Measurements from ENCODE around the gene ILKAP. TPM values are rescaled to one million over a fixed set of nuclear protein-coding genes. Genes with fewer than 3 reads are reported as not detected.

The ILKAP gene
- total RNA-seq, 1 experiment from 2014 or later: 59.6 TPM

DNA sequence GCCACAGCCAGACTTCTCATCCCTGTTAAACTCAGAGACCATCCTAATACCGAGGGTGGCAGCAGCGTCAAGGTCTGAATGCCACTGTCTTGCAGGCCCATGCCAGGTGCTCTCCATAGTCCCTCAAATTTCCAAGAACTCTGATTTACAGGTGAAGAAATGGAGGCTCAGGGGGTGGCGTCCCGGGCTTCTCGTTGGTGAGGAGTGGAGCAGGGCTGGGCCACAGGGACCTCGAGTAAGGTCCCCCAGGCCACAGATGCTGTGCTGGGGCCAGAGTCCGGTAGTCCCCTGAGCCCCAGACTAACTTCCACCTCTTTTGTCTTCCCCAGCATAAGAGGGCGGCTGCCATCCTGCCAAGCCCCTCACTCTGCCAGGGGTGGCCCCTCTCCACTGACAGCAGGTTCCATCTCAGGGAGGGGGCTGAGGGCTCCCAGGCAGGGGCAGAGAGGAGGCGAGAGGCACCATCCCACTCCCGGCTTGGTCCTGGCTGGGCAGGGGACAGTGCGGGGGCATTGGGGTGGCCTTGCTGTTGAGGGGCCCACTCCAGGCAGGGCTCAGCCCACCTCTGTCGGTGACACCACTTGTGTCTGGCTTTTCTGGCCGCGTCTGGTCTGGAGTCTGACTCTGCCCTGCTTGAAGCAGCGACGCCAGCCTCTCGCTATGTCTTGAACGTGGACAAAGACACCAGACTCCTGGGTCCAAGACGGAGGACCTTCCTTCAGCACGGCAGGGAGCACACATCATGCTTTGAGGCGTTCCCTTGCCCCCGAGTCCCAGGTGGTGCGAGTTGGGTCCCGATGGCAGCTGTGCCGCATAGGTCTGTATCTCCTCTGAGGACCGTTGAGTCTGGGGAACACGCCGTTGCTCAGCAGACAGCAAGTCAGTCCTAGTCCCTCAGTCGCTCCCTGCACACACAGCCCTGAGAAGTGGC, 80.9 kb downstream of the ILKAP start:
- ChIA-PET POLR2A (no interaction called here), CTCF (no interaction called here)
- H3K27ac Mint-ChIP-seq (ENCODE audit: low read depth, unreplicated experiment): no peak overlapping the region
- TF ChIP-seq, protein P1, sequence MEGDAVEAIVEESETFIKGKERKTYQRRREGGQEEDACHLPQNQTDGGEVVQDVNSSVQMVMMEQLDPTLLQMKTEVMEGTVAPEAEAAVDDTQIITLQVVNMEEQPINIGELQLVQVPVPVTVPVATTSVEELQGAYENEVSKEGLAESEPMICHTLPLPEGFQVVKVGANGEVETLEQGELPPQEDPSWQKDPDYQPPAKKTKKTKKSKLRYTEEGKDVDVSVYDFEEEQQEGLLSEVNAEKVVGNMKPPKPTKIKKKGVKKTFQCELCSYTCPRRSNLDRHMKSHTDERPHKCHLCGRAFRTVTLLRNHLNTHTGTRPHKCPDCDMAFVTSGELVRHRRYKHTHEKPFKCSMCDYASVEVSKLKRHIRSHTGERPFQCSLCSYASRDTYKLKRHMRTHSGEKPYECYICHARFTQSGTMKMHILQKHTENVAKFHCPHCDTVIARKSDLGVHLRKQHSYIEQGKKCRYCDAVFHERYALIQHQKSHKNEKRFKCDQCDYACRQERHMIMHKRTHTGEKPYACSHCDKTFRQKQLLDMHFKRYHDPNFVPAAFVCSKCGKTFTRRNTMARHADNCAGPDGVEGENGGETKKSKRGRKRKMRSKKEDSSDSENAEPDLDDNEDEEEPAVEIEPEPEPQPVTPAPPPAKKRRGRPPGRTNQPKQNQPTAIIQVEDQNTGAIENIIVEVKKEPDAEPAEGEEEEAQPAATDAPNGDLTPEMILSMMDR (IDR thresholded peaks at IDR 0.05; ENCODE audit: unreplicated experiment): no peak
- H3K27me3 Mint-ChIP-seq (ENCODE audit: insufficient read depth, unreplicated experiment): peaks cover 20% of the 10 kb centered on the region
- H3K4me1 Mint-ChIP-seq (ENCODE audit: insufficient read depth, unreplicated experiment): no peaks in the 10 kb centered on the region
- intact Hi-C loops (cut with micrococcal nuclease): no loop called here
- no peak for DNase-seq (ENCODE audit: unreplicated experiment)
- H3K9me3 Mint-ChIP-seq (ENCODE audit: unreplicated experiment): peaks cover 14% of the 10 kb centered on the region
- no peaks in the 10 kb centered on the region for H3K36me3 Mint-ChIP-seq (ENCODE audit: insufficient read depth, unreplicated experiment)
- H3K4me3 Mint-ChIP-seq (ENCODE audit: unreplicated experiment): no peak overlapping the region
- BruUV-seq (replicated peaks): no TSS peak

DNA sequence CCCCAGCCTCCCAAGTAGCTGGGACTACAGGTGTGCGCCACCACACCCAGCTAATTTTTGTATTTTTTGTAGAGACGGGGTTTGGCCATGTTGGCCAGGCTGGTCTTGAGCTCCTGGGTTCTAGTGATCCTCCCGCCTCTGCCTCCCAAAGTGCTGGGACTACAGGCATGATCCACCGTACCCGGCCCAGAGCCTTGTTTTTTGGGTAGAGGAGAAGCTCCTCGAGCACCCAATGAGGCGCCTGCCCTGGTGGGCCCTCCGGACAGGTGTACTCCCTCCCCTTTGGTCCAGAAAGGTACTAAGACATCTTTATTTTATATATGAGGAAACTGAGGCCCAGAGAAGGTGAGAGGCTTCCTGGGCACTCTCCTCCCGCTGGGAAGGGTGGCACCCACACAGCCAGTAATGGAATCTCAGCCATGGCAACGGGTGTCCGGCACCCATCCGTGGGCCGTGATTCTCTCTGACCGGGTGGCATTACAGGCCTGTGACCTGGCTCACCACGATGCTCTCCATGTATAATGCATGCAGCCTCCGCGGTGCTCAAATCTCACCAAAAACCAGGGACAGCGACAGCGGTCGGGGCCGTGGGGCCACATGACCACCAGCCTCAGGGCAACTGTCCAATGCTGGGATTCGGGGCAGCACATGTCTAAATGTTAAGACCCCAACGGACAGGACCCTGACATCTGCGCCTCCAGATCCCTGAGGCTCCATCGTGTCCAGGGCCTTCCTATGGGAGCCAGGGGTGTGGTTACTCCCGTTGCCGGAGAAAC, 81.8 kb downstream of the ILKAP start:
- no TSS peak for BruUV-seq (replicated peaks)
- Mint-ChIP-seq H3K9me3 (ENCODE audit: unreplicated experiment) (peaks cover 17% of the 10 kb centered on the region), H3K27me3 (ENCODE audit: insufficient read depth, unreplicated experiment) (peaks cover 25% of the 10 kb centered on the region), H3K27ac (ENCODE audit: low read depth, unreplicated experiment) (no peak overlapping the region), H3K4me3 (ENCODE audit: unreplicated experiment) (no peak overlapping the region), H3K4me1 (ENCODE audit: insufficient read depth, unreplicated experiment) (no peaks in the 10 kb centered on the region), H3K36me3 (ENCODE audit: insufficient read depth, unreplicated experiment) (no peaks in the 10 kb centered on the region)
- TF ChIP-seq, protein P1 (IDR thresholded peaks at IDR 0.05; ENCODE audit: unreplicated experiment): no peak
- intact Hi-C loops (cut with micrococcal nuclease): no loop called here
- ChIA-PET POLR2A (no interaction called here), CTCF (no interaction called here)
- DNase-seq (ENCODE audit: unreplicated experiment): no peak

DNA sequence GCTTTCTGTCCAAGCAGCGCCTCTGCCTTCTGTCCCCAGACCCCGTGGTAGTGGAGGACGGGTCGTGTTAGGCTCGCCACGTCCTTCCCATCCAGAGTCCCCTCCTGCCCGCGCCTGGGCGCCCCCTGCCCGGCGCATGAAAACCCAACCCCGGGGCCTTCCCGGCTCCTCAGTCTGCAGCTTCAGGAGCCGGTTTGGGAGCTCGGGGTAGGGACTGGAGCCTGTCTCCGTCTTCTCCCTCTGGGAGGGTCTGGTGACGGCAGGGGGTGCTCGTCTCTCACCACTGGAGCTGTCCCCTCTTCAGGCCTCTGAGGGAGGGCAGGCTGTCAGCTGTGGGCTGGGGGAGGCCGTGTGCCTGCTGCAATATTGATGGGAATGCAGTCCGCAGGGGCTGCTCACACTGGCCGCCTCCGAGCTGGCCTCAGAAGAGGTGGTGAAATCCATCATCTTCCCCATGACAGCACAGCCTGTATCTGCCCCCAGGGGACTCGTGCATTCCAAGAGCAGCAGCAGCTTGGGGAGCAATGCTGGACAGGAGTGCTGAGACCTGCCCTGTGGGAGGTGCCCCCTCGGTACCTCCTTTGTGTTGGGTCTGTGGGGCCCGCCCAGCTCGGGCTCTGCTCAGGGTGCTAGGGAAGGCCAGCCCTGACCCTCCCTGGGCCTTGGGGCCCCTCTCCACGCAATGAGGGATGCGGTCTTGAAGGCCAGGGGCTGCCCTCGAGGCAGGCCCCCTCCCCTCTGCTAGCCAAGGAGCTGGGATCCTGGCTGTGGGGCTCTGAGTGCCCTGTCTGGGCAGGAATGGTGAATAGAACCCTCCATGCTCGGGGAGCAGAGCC, 82.8 kb downstream of the ILKAP start:
- no peak for DNase-seq (ENCODE audit: unreplicated experiment)
- Mint-ChIP-seq H3K4me3 (ENCODE audit: unreplicated experiment) (no peak overlapping the region), H3K4me1 (ENCODE audit: insufficient read depth, unreplicated experiment) (no peaks in the 10 kb centered on the region), H3K27ac (ENCODE audit: low read depth, unreplicated experiment) (no peak overlapping the region), H3K9me3 (ENCODE audit: unreplicated experiment) (peaks cover 17% of the 10 kb centered on the region), H3K36me3 (ENCODE audit: insufficient read depth, unreplicated experiment) (no peaks in the 10 kb centered on the region), H3K27me3 (ENCODE audit: insufficient read depth, unreplicated experiment) (peaks cover 25% of the 10 kb centered on the region)
- ChIA-PET CTCF (no interaction called here), POLR2A (no interaction called here)
- no TSS peak for BruUV-seq (replicated peaks)
- TF ChIP-seq, protein P1 (IDR thresholded peaks at IDR 0.05; ENCODE audit: unreplicated experiment): no peak
- intact Hi-C loops (cut with micrococcal nuclease): no loop called here

Other genes with a start within 250 kb of the ILKAP start
- gene UBE2F, start 236.7 kb downstream of the ILKAP start, total RNA-seq (2022): 116 and 125 TPM in 2 replicates
- 40.1 and 40.4 TPM in 2 replicates for gene SCLY, start 142.7 kb downstream of the ILKAP start, total RNA-seq (2022)
- not detected in 2 replicates for gene ESPNL, start 103.4 kb downstream of the ILKAP start, total RNA-seq (2022)
- gene KLHL30, start 65.0 kb downstream of the ILKAP start, total RNA-seq (2022): 0.27 and 0.35 TPM in 2 replicates
- 14.5 and 18.1 TPM in 2 replicates for gene ERFE, start 44.7 kb downstream of the ILKAP start, total RNA-seq (2022)
- gene HES6, start 36.3 kb upstream of the ILKAP start, total RNA-seq (2022): 16.8 and 19.7 TPM in 2 replicates
- gene PER2, start 84.9 kb upstream of the ILKAP start, total RNA-seq (2022): 8.9 and 13.8 TPM in 2 replicates
- 19.1 and 30.1 TPM in 2 replicates for gene TRAF3IP1, start 116.8 kb upstream of the ILKAP start, total RNA-seq (2022)
- gene ASB1, start 223.2 kb upstream of the ILKAP start, total RNA-seq (2022): 104 and 113 TPM in 2 replicates

Data from MCF 10A (cell line).